IMR-90 (cell line): ENCODE measurements around the gene SMARCA4. TPM values are rescaled to one million over a fixed set of nuclear protein-coding genes. Genes with fewer than 3 reads are reported as not detected.
"Not testable (repeated sequence)": the region's sequence is repeated elsewhere in the genome, so short reads cannot be mapped to it uniquely, and the experiment has no call there.

Source experiments
- ATAC-seq: fragments of 200-7000 bp; cut with Tn5 transposase; 2 replicates; pipeline ENCODE4 v1.9.1; 2020; ENCODE audit warnings: low read depth, mild to moderate bottlenecking, moderate library complexity
- BruUV-seq: library from RNA; stranded (reverse); fragments of 400-500 nt; replicated peaks from 2 replicates; lab custom pipeline; 2021; lab: Mats Ljungman, UMichigan
- CTCF ChIA-PET: fragments of 300-600 bp; formaldehyde crosslinking; extraction: SDS; loops from one replicate; lab custom pipeline; 2021; ENCODE audit warnings: antibody characterized with exemption; lab: Yijun Ruan, JAX
- POLR2A ChIA-PET: fragments of 300-600 bp; sonication (Branson Sonifier 250); formaldehyde crosslinking; loops from one replicate; lab custom pipeline; 2022; ENCODE audit warnings: antibody characterized with exemption; ENCODE audit not compliant: unreplicated experiment; lab: Charles Lee
- DNase-seq: peaks from one replicate; pipeline ENCODE4 v3.0.0; 2013
- H2AFZ ChIP-seq: replicated peaks from 2 replicates; pipeline ENCODE3; 2013; ENCODE audit warnings: low read length, mild to moderate bottlenecking; ENCODE audit not compliant: poor library complexity
- H2AK5ac ChIP-seq: 2 replicates; pipeline ENCODE4 v1.6.1; 2013; ENCODE audit warnings: low read depth, low read length, inconsistent platforms
- H2AK9ac ChIP-seq: replicated peaks from 2 replicates; pipeline ENCODE3; 2013; ENCODE audit warnings: mild to moderate bottlenecking, low read depth, low read length, moderate library complexity; ENCODE audit not compliant: poor library complexity
- H2BK120ac ChIP-seq: 2 replicates; pipeline ENCODE4 v1.6.1; 2013; ENCODE audit warnings: low read depth, low read length, inconsistent platforms
- H2BK15ac ChIP-seq: 3 replicates; pipeline ENCODE4 v1.6.1; 2013; ENCODE audit warnings: low read depth, low read length, inconsistent platforms
- H2BK20ac ChIP-seq: 2 replicates; pipeline ENCODE4 v1.6.1; 2013; ENCODE audit warnings: low read depth, mild to moderate bottlenecking, inconsistent platforms, low read length, moderate library complexity
- H2BK5ac ChIP-seq: 2 replicates; pipeline ENCODE4 v1.6.1; 2013; ENCODE audit warnings: mild to moderate bottlenecking, low read depth, low read length, inconsistent platforms; ENCODE audit not compliant: poor library complexity, severe bottlenecking
- H3K14ac ChIP-seq: replicated peaks from 2 replicates; pipeline ENCODE4 v1.6.1; 2013; ENCODE audit warnings: low read depth, low read length, inconsistent platforms
- H3K18ac ChIP-seq: 2 replicates; pipeline ENCODE4 v1.6.1; 2013; ENCODE audit warnings: low read depth, low read length, control low read depth
- H3K23ac ChIP-seq: 2 replicates; pipeline ENCODE4 v1.6.1; 2013; ENCODE audit warnings: low read depth, low read length, inconsistent platforms
- H3K27ac ChIP-seq: 2 replicates; pipeline ENCODE4 v1.5.1; 2013; ENCODE audit warnings: mild to moderate bottlenecking, control low read depth, low read length; ENCODE audit not compliant: insufficient read depth
- H3K27me3 ChIP-seq: 2 replicates; pipeline ENCODE4 v1.6.1; 2013; ENCODE audit warnings: low read length; ENCODE audit not compliant: control insufficient read depth, insufficient read depth
- H3K36me3 ChIP-seq: 2 replicates; pipeline ENCODE4 v1.6.1; 2013; ENCODE audit warnings: low read length, mixed read lengths; ENCODE audit not compliant: control insufficient read depth, insufficient read depth
- H3K4ac ChIP-seq: 2 replicates; pipeline ENCODE4 v1.6.1; 2013; ENCODE audit warnings: low read depth, low read length, inconsistent platforms
- H3K4me1 ChIP-seq: 2 replicates; pipeline ENCODE4 v1.6.1; 2013; ENCODE audit warnings: low read length, mixed read lengths; ENCODE audit not compliant: control insufficient read depth, insufficient read depth
- H3K4me2 ChIP-seq: 2 replicates; pipeline ENCODE4 v1.6.1; 2013; ENCODE audit warnings: low read depth, mild to moderate bottlenecking, control low read depth, low read length, moderate library complexity
- H3K4me3 ChIP-seq: 2 replicates; pipeline ENCODE4 v1.5.1; 2013; ENCODE audit warnings: low read depth, mild to moderate bottlenecking, control low read depth, low read length, moderate library complexity; ENCODE audit not compliant: insufficient read depth
- H3K56ac ChIP-seq: 2 replicates; pipeline ENCODE4 v1.6.1; 2013; ENCODE audit warnings: low read length, inconsistent platforms; ENCODE audit not compliant: insufficient read depth; ENCODE audit errors: extremely low read depth
- H3K79me1 ChIP-seq, 2 experiments: 2 replicates each; pipeline ENCODE4 v1.6.1; 2013; ENCODE audit warnings: low read length in 2 of 2, inconsistent platforms in 1 of 2, low read depth in 1 of 2
- H3K9ac ChIP-seq: 2 replicates; pipeline ENCODE4 v1.6.1; 2013; ENCODE audit warnings: low read depth, low read length, control low read depth
- H3K9me1 ChIP-seq: 2 replicates; pipeline ENCODE4 v1.6.1; 2013; ENCODE audit warnings: low read length, inconsistent platforms; ENCODE audit not compliant: insufficient read depth
- H3K9me3 ChIP-seq: 2 replicates; pipeline ENCODE4 v1.6.1; 2013; ENCODE audit warnings: low read length; ENCODE audit not compliant: control insufficient read depth, insufficient read depth
- H4K20me1 ChIP-seq: 2 replicates; pipeline ENCODE4 v1.6.1; 2013; ENCODE audit warnings: low read length, inconsistent platforms; ENCODE audit not compliant: insufficient read depth
- H4K5ac ChIP-seq: 2 replicates; pipeline ENCODE4 v1.6.1; 2013; ENCODE audit warnings: mild to moderate bottlenecking, low read depth, low read length, control low read depth
- H4K8ac ChIP-seq, 2 experiments: 2 replicates each; pipeline ENCODE4 v1.6.1; 2013; ENCODE audit warnings: low read depth in 2 of 2, low read length in 2 of 2, control low read depth in 1 of 2, inconsistent platforms in 1 of 2
- H4K91ac ChIP-seq: 2 replicates; pipeline ENCODE4 v1.6.1; 2013; ENCODE audit warnings: low read depth, low read length, inconsistent platforms; ENCODE audit not compliant: insufficient read depth
- CEBPB ChIP-seq: IDR thresholded peaks from 2 replicates; pipeline ENCODE4 v1.6.1; 2012; ENCODE audit warnings: low read depth, low read length, improper control_type of control experiment
- ELK1 ChIP-seq: fragments of 150-350 bp; IDR thresholded peaks from 2 replicates; pipeline ENCODE4 v1.6.1; 2016; ENCODE audit warnings: low read depth, mild to moderate bottlenecking, low read length, moderate library complexity, borderline replicate concordance
- MAZ ChIP-seq: IDR thresholded peaks from 2 replicates; pipeline ENCODE4 v1.6.1; 2012; ENCODE audit warnings: low read depth, mild to moderate bottlenecking, low read length, improper control_type of control experiment, moderate library complexity, borderline replicate concordance
- SMC3 ChIP-seq: fragments of 150-350 bp; IDR thresholded peaks from 2 replicates; pipeline ENCODE4 v1.6.1; 2016; ENCODE audit warnings: low read depth, mild to moderate bottlenecking, antibody characterized with exemption, low read length, moderate library complexity
- WGBS, 2 experiments: methylation state at CpG; one replicate each; pipeline versions ENCODE4 v1.1.5 to v1.1.7; 2013; ENCODE audit warnings: missing lambda C conversion rate in 2 of 2; ENCODE audit not compliant: insufficient read length in 1 of 2; ENCODE audit errors: extremely low coverage in 2 of 2; 5-methylcytosine and 5-hydroxymethylcytosine counted together
- dilution Hi-C: fragments of 300-500 bp; cut with HindIII; formaldehyde crosslinking; loops from one replicate; pipeline ENCODE4 v1.14.3; 2018; ENCODE audit warnings: low sequenced_read_pairs; ENCODE audit not compliant: unreplicated experiment
- in situ Hi-C: fragments of 300-500 bp; cut with MboI; formaldehyde crosslinking; loops from 3 replicates; pipeline ENCODE4 v1.14.3; 2019; ENCODE audit warnings: low sequenced_read_pairs, inconsistent platforms, mixed read lengths
- intact Hi-C: fragments of 100-400 bp; cut with micrococcal nuclease; formaldehyde crosslinking; loops from 2 replicates; pipeline ENCODE4 v1.10.0; 2022
- polyA plus RNA-seq, 3 experiments: library from polyadenylated mRNA; depleted of rRNA; stranded (reverse); fragments of >200 nt; gene quantifications; 2 replicates each; pipeline ENCODE4 v1.2.3, GENCODE V29; 2012; ENCODE audit warnings: low replicate concordance in 1 of 3
- total RNA-seq: library from RNA; depleted of rRNA; stranded (reverse); fragments of >200 nt; gene quantifications from 2 replicates; pipeline ENCODE4 v1.2.3, GENCODE V29; 2012

SMARCA4 gene
- total and polyA plus RNA-seq, 2 of the 4 experiments (the other 2 are of a cell fraction): 41.4 to 85.6 TPM

GRCh38 chr19:10991521-10992081 is 30.8 kb downstream of the SMARCA4 start:
- Histone ChIP-seq H4K5ac (no peak overlapping the region), H3K4ac (no peak overlapping the region), H3K18ac (no peak overlapping the region), H4K8ac (no peak overlapping the region), H2BK20ac (no peak overlapping the region), H4K20me1 (peaks cover 19% of the 10 kb centered on the region), H3K9ac (no peak overlapping the region), H3K14ac (no peak overlapping the region), H2BK120ac (no peak overlapping the region), H3K4me1 (no peaks in the 10 kb centered on the region), H4K91ac (no peak overlapping the region), H2AK5ac (no peak overlapping the region), H3K27me3 (no peaks in the 10 kb centered on the region), H3K23ac (no peak overlapping the region), H2BK15ac (no peak overlapping the region), H3K4me3 (no peak overlapping the region), H3K9me1 (no peaks in the 10 kb centered on the region), H3K27ac (no peak overlapping the region), H3K79me1 (peaks cover 13 to 44% of the 10 kb centered on the region in 2 experiments; a peak in 3 of 4 replicates), H2BK5ac (no peak overlapping the region), H3K36me3 (peaks cover 74% of the 10 kb centered on the region), H2AFZ (no peak overlapping the region), H3K9me3 (no peaks in the 10 kb centered on the region), H3K56ac (no peak overlapping the region), H3K4me2 (no peak overlapping the region), H2AK9ac (no peak overlapping the region)
- WGBS, 2 experiments: 100% methylated on average over 2 of the region's 9 CpGs; no CpG with 5 or more reads in 1 of the 2 experiments
- POLR2A ChIA-PET: no interaction called here
- ATAC-seq (no peak), DNase-seq (no peak)
- dilution Hi-C loops: no loop called here
- TF ChIP-seq MAZ: no peak
- no peak for TF ChIP-seq ELK1
- TF ChIP-seq CEBPB: no peak
- TF ChIP-seq SMC3: no peak
- CTCF ChIA-PET: no interaction called here
- intact Hi-C loops: no loop called here
- in situ Hi-C loops: no loop called here
- BruUV-seq: no TSS peak

- WGBS, 2 experiments: no CpG with 5 or more reads among the region's 6 CpGs
- H3K27ac ChIP-seq, H3K4me3 ChIP-seq, POLR2A ChIA-PET, H3K56ac ChIP-seq, H2BK5ac ChIP-seq, H2AFZ ChIP-seq, H3K27me3 ChIP-seq, H2BK20ac ChIP-seq, H3K4me1 ChIP-seq, CTCF ChIA-PET, H2BK120ac ChIP-seq, H3K9me3 ChIP-seq, H2AK9ac ChIP-seq, H4K8ac ChIP-seq, H3K23ac ChIP-seq, H4K5ac ChIP-seq, H2AK5ac ChIP-seq, H3K4ac ChIP-seq, DNase-seq, H3K18ac ChIP-seq, ATAC-seq, H2BK15ac ChIP-seq, H3K4me2 ChIP-seq, H3K14ac ChIP-seq, H4K91ac ChIP-seq, H3K9me1 ChIP-seq, intact Hi-C loops, BruUV-seq, dilution Hi-C loops, H3K9ac ChIP-seq, in situ Hi-C loops: not testable (repeated sequence)
- H3K36me3 ChIP-seq: peaks cover 72% of the 10 kb centered on the region
- H4K20me1 ChIP-seq: peaks cover 14% of the 10 kb centered on the region
- peaks cover 13 to 39% of the 10 kb centered on the region in 2 experiments; a peak in 3 of 4 replicates for H3K79me1 ChIP-seq
Measured at GRCh38 chr19:10992174-10992573, 31.3 kb downstream of the SMARCA4 start.
